ENCODE data around the gene PTPN1.

- TF ChIP-seq CTCF (conservative IDR thresholded peaks at IDR 0.05; ENCODE audit: low read depth in 2 of 2) (no peak), POLR2AphosphoS5 (IDR thresholded peaks at IDR 0.05; ENCODE audit: low read depth) (no peak), CREB1 (CRISPR knock-in tag; IDR thresholded peaks at IDR 0.05; ENCODE audit: low read depth) (no peak), EZH2 (IDR thresholded peaks at IDR 0.05; ENCODE audit: low read depth, unreplicated experiment) (no peak), EZH2phosphoT487 (IDR thresholded peaks at IDR 0.05; ENCODE audit: unreplicated experiment) (no peak), ZNF331 (CRISPR knock-in tag; IDR thresholded peaks at IDR 0.05; ENCODE audit: low read depth) (no peak), JUNB (IDR thresholded peaks at IDR 0.05; ENCODE audit: unreplicated experiment) (no peak), REST (IDR thresholded peaks at IDR 0.05; ENCODE audit: unreplicated experiment) (no peak), NANOG (IDR thresholded peaks at IDR 0.05; ENCODE audit: borderline replicate concordance) (no peak), ZNF462 (CRISPR knock-in tag; IDR thresholded peaks at IDR 0.05) (no peak), STAT1 (IDR thresholded peaks at IDR 0.05; ENCODE audit: unreplicated experiment) (no peak), ZNF114 (CRISPR knock-in tag; IDR thresholded peaks at IDR 0.05) (no peak), ETS1 (IDR thresholded peaks at IDR 0.05) (no peak)
Measured at GRCh38 chr20:50582092-50582491, 71.9 kb downstream of the PTPN1 start.

Data from GM23338 (cell line).